ENCODE measurements around the gene GPX8.

GPX8 gene

DNA sequence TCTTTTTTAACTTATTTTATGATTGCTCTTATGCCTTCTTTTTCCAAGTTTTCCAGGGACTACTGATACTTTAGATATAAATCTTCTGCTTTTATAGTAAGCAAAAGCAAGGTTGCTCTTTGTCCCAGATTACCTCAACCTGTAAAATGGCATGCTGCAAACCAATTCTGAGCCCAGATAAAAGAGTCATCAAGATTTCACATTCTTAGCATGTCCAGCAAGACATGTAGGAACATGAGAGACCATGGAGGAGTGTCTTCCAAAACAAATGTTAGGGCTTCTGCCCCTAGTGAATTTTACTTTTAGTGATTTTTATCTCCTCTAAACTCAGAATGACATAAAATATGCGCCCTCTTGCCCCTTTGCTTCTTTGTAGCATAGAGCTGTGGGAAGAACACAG is 20.0 kb downstream of the GPX8 start:
- no peak for ATAC-seq
- no peak for TF ChIP-seq ESRRG (CRISPR knock-in tag; IDR thresholded peaks at IDR 0.05)
- no peak for TF ChIP-seq ISL1 (CRISPR knock-in tag; IDR thresholded peaks at IDR 0.05)
- TF ChIP-seq, protein P1, sequence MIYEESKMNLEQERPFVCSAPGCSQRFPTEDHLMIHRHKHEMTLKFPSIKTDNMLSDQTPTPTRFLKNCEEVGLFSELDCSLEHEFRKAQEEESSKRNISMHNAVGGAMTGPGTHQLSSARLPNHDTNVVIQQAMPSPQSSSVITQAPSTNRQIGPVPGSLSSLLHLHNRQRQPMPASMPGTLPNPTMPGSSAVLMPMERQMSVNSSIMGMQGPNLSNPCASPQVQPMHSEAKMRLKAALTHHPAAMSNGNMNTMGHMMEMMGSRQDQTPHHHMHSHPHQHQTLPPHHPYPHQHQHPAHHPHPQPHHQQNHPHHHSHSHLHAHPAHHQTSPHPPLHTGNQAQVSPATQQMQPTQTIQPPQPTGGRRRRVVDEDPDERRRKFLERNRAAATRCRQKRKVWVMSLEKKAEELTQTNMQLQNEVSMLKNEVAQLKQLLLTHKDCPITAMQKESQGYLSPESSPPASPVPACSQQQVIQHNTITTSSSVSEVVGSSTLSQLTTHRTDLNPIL (CRISPR knock-in tag; IDR thresholded peaks at IDR 0.05; ENCODE audit: low read depth): no peak
- no peak for TF ChIP-seq ZFP3 (CRISPR knock-in tag; IDR thresholded peaks at IDR 0.05)
- no peak for TF ChIP-seq ZNF565 (CRISPR knock-in tag; conservative IDR thresholded peaks at IDR 0.05; ENCODE audit: low read depth)
- no peak for TF ChIP-seq TCF4 (CRISPR knock-in tag; IDR thresholded peaks at IDR 0.05; ENCODE audit: borderline replicate concordance)
- TF ChIP-seq, protein P2, sequence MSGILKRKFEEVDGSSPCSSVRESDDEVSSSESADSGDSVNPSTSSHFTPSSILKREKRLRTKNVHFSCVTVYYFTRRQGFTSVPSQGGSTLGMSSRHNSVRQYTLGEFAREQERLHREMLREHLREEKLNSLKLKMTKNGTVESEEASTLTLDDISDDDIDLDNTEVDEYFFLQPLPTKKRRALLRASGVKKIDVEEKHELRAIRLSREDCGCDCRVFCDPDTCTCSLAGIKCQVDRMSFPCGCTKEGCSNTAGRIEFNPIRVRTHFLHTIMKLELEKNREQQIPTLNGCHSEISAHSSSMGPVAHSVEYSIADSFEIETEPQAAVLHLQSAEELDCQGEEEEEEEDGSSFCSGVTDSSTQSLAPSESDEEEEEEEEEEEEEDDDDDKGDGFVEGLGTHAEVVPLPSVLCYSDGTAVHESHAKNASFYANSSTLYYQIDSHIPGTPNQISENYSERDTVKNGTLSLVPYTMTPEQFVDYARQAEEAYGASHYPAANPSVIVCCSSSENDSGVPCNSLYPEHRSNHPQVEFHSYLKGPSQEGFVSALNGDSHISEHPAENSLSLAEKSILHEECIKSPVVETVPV (CRISPR knock-in tag; IDR thresholded peaks at IDR 0.05): no peak
- TF ChIP-seq ZC3H10 (CRISPR knock-in tag; IDR thresholded peaks at IDR 0.05): no peak

DNA sequence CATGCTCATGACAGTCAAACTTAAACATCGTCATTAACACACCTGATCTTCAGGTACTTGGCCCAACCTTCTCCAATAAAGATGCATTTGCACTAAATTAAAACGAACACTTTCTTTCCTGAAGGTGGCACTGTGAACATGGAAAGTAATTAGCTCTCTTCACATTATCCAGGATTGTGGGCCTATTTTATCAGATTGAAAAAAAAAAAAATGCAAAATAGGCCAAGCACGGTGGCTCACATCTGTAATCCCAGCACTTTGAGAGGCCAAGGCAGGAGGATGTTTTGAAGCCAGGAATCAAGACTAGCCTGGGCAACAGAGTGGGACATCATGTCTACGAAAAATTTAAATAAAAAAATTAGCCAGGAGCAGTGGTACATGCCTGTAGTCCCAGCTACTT is 27.4 kb downstream of the GPX8 start:
- no peak for ATAC-seq
- TF ChIP-seq ZFP3 (CRISPR knock-in tag; IDR thresholded peaks at IDR 0.05) (no peak), ESRRG (CRISPR knock-in tag; IDR thresholded peaks at IDR 0.05) (no peak), ZNF8 (CRISPR knock-in tag; IDR thresholded peaks at IDR 0.05) (no peak), OSR1 (CRISPR knock-in tag; IDR thresholded peaks at IDR 0.05) (no peak)
- TF ChIP-seq, protein P3, sequence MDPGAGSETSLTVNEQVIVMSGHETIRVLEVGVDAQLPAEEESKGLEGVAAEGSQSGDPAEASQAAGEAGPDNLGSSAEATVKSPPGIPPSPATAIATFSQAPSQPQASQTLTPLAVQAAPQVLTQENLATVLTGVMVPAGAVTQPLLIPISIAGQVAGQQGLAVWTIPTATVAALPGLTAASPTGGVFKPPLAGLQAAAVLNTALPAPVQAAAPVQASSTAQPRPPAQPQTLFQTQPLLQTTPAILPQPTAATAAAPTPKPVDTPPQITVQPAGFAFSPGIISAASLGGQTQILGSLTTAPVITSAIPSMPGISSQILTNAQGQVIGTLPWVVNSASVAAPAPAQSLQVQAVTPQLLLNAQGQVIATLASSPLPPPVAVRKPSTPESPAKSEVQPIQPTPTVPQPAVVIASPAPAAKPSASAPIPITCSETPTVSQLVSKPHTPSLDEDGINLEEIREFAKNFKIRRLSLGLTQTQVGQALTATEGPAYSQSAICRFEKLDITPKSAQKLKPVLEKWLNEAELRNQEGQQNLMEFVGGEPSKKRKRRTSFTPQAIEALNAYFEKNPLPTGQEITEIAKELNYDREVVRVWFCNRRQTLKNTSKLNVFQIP (CRISPR knock-in tag; IDR thresholded peaks at IDR 0.05; ENCODE audit: borderline replicate concordance, low read depth): no peak
- TF ChIP-seq, protein P2 (CRISPR knock-in tag; IDR thresholded peaks at IDR 0.05): no peak

DNA sequence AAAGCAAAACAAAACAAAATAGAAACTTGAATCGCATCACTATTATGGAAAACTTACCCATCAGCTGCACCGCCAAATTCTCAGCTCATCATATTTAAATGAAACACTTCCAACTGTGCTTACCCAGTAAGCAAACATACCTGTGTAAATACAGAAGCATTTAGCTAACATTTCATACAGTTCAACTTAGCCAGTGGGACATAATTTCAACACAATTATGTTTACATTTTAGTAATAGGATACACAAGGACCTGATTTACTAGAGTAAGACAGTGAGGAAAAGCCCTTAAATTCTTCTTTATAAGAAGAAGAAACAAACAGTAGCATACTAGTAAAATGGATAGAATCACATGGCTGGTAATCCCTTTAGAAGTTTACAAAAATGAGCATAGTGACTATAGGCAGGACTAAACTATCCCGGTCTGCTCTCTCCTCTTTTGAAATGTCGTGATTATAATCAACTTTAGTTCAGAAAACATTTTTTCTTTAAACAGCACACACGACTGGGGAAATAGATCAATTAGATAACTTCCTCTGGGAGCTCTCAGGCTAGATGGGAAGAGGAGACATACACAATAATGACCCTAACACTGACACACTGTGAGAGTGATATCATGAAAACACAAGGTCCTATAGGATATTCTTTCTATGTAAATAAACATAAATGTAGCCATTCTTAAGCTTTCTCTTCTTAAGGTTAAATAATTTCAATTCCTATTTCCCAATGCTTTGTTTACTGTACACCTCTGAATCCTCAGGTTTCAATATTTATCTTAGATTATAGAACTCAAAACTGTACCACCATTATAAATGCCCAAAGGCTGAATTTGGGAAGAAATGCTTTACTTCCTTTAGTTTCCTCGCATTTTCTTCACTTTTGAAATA is 28.9 kb downstream of the GPX8 start:
- ATAC-seq: no peak
- TF ChIP-seq TCF4 (CRISPR knock-in tag; IDR thresholded peaks at IDR 0.05; ENCODE audit: borderline replicate concordance) (no peak), GLIS3 (CRISPR knock-in tag; IDR thresholded peaks at IDR 0.05) (no peak), BACH2 (CRISPR knock-in tag; IDR thresholded peaks at IDR 0.05; ENCODE audit: borderline replicate concordance) (no peak), ZFP3 (CRISPR knock-in tag; IDR thresholded peaks at IDR 0.05) (no peak), ZNF70 (CRISPR knock-in tag; IDR thresholded peaks at IDR 0.05) (no peak), OSR1 (CRISPR knock-in tag; IDR thresholded peaks at IDR 0.05) (no peak), TOX (CRISPR knock-in tag; IDR thresholded peaks at IDR 0.05; ENCODE audit: borderline replicate concordance) (no peak), CSDC2 (CRISPR knock-in tag; IDR thresholded peaks at IDR 0.05) (no peak), RARB (CRISPR knock-in tag; IDR thresholded peaks at IDR 0.05) (no peak), ISL1 (CRISPR knock-in tag; IDR thresholded peaks at IDR 0.05) (no peak), ESRRG (CRISPR knock-in tag; IDR thresholded peaks at IDR 0.05) (no peak)
- TF ChIP-seq, protein P4, sequence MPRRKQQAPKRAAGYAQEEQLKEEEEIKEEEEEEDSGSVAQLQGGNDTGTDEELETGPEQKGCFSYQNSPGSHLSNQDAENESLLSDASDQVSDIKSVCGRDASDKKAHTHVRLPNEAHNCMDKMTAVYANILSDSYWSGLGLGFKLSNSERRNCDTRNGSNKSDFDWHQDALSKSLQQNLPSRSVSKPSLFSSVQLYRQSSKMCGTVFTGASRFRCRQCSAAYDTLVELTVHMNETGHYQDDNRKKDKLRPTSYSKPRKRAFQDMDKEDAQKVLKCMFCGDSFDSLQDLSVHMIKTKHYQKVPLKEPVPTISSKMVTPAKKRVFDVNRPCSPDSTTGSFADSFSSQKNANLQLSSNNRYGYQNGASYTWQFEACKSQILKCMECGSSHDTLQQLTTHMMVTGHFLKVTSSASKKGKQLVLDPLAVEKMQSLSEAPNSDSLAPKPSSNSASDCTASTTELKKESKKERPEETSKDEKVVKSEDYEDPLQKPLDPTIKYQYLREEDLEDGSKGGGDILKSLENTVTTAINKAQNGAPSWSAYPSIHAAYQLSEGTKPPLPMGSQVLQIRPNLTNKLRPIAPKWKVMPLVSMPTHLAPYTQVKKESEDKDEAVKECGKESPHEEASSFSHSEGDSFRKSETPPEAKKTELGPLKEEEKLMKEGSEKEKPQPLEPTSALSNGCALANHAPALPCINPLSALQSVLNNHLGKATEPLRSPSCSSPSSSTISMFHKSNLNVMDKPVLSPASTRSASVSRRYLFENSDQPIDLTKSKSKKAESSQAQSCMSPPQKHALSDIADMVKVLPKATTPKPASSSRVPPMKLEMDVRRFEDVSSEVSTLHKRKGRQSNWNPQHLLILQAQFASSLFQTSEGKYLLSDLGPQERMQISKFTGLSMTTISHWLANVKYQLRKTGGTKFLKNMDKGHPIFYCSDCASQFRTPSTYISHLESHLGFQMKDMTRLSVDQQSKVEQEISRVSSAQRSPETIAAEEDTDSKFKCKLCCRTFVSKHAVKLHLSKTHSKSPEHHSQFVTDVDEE (CRISPR knock-in tag; IDR thresholded peaks at IDR 0.05): no peak
- TF ChIP-seq, protein P2 (CRISPR knock-in tag; IDR thresholded peaks at IDR 0.05): no peak
- TF ChIP-seq, protein P3 (CRISPR knock-in tag; IDR thresholded peaks at IDR 0.05; ENCODE audit: borderline replicate concordance, low read depth): no peak
- TF ChIP-seq, protein P1 (CRISPR knock-in tag; IDR thresholded peaks at IDR 0.05; ENCODE audit: low read depth): no peak
- TF ChIP-seq, protein P5, sequence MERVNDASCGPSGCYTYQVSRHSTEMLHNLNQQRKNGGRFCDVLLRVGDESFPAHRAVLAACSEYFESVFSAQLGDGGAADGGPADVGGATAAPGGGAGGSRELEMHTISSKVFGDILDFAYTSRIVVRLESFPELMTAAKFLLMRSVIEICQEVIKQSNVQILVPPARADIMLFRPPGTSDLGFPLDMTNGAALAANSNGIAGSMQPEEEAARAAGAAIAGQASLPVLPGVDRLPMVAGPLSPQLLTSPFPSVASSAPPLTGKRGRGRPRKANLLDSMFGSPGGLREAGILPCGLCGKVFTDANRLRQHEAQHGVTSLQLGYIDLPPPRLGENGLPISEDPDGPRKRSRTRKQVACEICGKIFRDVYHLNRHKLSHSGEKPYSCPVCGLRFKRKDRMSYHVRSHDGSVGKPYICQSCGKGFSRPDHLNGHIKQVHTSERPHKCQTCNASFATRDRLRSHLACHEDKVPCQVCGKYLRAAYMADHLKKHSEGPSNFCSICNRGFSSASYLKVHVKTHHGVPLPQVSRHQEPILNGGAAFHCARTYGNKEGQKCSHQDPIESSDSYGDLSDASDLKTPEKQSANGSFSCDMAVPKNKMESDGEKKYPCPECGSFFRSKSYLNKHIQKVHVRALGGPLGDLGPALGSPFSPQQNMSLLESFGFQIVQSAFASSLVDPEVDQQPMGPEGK (CRISPR knock-in tag; IDR thresholded peaks at IDR 0.05; ENCODE audit: borderline replicate concordance): no peak
